HEK293T (cell line): ENCODE data around the gene MGMT.

Experiments
- ELF4 ChIP-seq: fragments of 450-650 bp; IDR thresholded peaks from 2 replicates; pipeline ENCODE4 v1.6.1; 2017; ENCODE audit warnings: antibody characterized with exemption
- FOXK2 ChIP-seq: fragments of 450-650 bp; IDR thresholded peaks from 2 replicates; pipeline ENCODE4 v1.6.1; 2016; ENCODE audit warnings: mild to moderate bottlenecking
- NFRKB ChIP-seq: fragments of 450-650 bp; IDR thresholded peaks from 2 replicates; pipeline ENCODE4 v1.6.1; 2016; ENCODE audit warnings: mild to moderate bottlenecking, moderate library complexity
- SP1 ChIP-seq: fragments of 450-650 bp; IDR thresholded peaks from 2 replicates; pipeline ENCODE4 v1.6.1; 2017
- TF ChIP-seq, protein P1 (sequence below): fragments of 450-650 bp; IDR thresholded peaks from 2 replicates; pipeline ENCODE4 v1.6.1; 2016

DNA sequence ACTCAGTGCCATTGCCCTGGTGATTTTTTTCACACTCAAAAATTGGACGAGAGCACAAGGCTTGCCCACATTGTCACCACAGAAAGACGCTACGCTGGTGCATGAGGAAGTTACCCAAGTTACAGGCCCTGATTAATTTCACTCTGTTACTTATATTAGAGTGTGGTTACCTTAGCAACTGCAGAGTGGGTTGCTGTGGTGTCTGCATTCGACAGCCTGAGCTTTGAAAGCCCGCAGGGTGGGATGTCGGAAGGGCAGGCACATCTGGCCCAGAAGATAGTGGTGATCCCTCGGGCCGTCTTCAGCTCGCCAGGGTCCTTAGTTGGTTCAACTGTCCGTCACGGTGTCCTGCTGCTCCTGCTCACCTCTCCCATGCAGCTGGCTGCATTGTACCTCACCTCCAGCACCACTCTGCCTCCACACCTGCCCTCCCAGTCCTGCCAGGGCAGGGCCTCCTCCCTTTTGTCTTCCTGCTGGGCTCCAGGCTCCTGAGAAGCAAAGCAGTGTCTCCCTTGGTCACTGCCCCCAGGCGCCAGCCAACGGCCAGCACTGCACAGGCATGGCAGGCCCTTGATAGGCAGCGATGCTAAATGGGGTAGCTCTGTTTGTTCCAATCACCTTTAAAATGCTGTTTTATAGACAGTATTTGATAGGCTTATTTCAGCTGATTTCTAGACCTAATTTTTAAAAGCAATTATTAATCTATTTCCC, 329.8 kb downstream of the MGMT start:
- TF ChIP-seq SP1, result no peak
- TF ChIP-seq NFRKB, result no peak
- TF ChIP-seq FOXK2, result no peak
- TF ChIP-seq ELF4, result no peak
- TF ChIP-seq, protein P1, sequence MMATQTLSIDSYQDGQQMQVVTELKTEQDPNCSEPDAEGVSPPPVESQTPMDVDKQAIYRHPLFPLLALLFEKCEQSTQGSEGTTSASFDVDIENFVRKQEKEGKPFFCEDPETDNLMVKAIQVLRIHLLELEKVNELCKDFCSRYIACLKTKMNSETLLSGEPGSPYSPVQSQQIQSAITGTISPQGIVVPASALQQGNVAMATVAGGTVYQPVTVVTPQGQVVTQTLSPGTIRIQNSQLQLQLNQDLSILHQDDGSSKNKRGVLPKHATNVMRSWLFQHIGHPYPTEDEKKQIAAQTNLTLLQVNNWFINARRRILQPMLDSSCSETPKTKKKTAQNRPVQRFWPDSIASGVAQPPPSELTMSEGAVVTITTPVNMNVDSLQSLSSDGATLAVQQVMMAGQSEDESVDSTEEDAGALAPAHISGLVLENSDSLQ, result no peak
